IMR-90 (cell line): ENCODE data around the gene ADCY1. TPM values are rescaled to one million over a fixed set of nuclear protein-coding genes. Genes with fewer than 3 reads are reported as not detected.

ENCODE experiments used
- ATAC-seq: fragments of 200-7000 bp; cut with Tn5 transposase; 2 replicates; pipeline ENCODE4 v1.9.1; 2020; ENCODE audit warnings: low read depth, mild to moderate bottlenecking, moderate library complexity
- BruUV-seq: library from RNA; stranded (reverse); fragments of 400-500 nt; replicated peaks from 2 replicates; lab custom pipeline; 2021; lab: Mats Ljungman, UMichigan
- CTCF ChIA-PET: fragments of 300-600 bp; formaldehyde crosslinking; extraction: SDS; loops from one replicate; lab custom pipeline; 2021; ENCODE audit warnings: antibody characterized with exemption; lab: Yijun Ruan, JAX
- POLR2A ChIA-PET: fragments of 300-600 bp; sonication (Branson Sonifier 250); formaldehyde crosslinking; loops from one replicate; lab custom pipeline; 2022; ENCODE audit warnings: antibody characterized with exemption; ENCODE audit not compliant: unreplicated experiment; lab: Charles Lee
- DNase-seq: peaks from one replicate; pipeline ENCODE4 v3.0.0; 2013
- H2AFZ ChIP-seq: replicated peaks from 2 replicates; pipeline ENCODE3; 2013; ENCODE audit warnings: low read length, mild to moderate bottlenecking; ENCODE audit not compliant: poor library complexity
- H2AK5ac ChIP-seq: 2 replicates; pipeline ENCODE4 v1.6.1; 2013; ENCODE audit warnings: low read depth, low read length, inconsistent platforms
- H2AK9ac ChIP-seq: replicated peaks from 2 replicates; pipeline ENCODE3; 2013; ENCODE audit warnings: mild to moderate bottlenecking, low read depth, low read length, moderate library complexity; ENCODE audit not compliant: poor library complexity
- H2BK120ac ChIP-seq: 2 replicates; pipeline ENCODE4 v1.6.1; 2013; ENCODE audit warnings: low read depth, low read length, inconsistent platforms
- H2BK15ac ChIP-seq: 3 replicates; pipeline ENCODE4 v1.6.1; 2013; ENCODE audit warnings: low read depth, low read length, inconsistent platforms
- H2BK20ac ChIP-seq: 2 replicates; pipeline ENCODE4 v1.6.1; 2013; ENCODE audit warnings: low read depth, mild to moderate bottlenecking, inconsistent platforms, low read length, moderate library complexity
- H2BK5ac ChIP-seq: 2 replicates; pipeline ENCODE4 v1.6.1; 2013; ENCODE audit warnings: mild to moderate bottlenecking, low read depth, low read length, inconsistent platforms; ENCODE audit not compliant: poor library complexity, severe bottlenecking
- H3K14ac ChIP-seq: replicated peaks from 2 replicates; pipeline ENCODE4 v1.6.1; 2013; ENCODE audit warnings: low read depth, low read length, inconsistent platforms
- H3K18ac ChIP-seq: 2 replicates; pipeline ENCODE4 v1.6.1; 2013; ENCODE audit warnings: low read depth, low read length, control low read depth
- H3K23ac ChIP-seq: 2 replicates; pipeline ENCODE4 v1.6.1; 2013; ENCODE audit warnings: low read depth, low read length, inconsistent platforms
- H3K27ac ChIP-seq: 2 replicates; pipeline ENCODE4 v1.5.1; 2013; ENCODE audit warnings: mild to moderate bottlenecking, control low read depth, low read length; ENCODE audit not compliant: insufficient read depth
- H3K27me3 ChIP-seq: 2 replicates; pipeline ENCODE4 v1.6.1; 2013; ENCODE audit warnings: low read length; ENCODE audit not compliant: control insufficient read depth, insufficient read depth
- H3K36me3 ChIP-seq: 2 replicates; pipeline ENCODE4 v1.6.1; 2013; ENCODE audit warnings: low read length, mixed read lengths; ENCODE audit not compliant: control insufficient read depth, insufficient read depth
- H3K4ac ChIP-seq: 2 replicates; pipeline ENCODE4 v1.6.1; 2013; ENCODE audit warnings: low read depth, low read length, inconsistent platforms
- H3K4me1 ChIP-seq: 2 replicates; pipeline ENCODE4 v1.6.1; 2013; ENCODE audit warnings: low read length, mixed read lengths; ENCODE audit not compliant: control insufficient read depth, insufficient read depth
- H3K4me2 ChIP-seq: 2 replicates; pipeline ENCODE4 v1.6.1; 2013; ENCODE audit warnings: low read depth, mild to moderate bottlenecking, control low read depth, low read length, moderate library complexity
- H3K4me3 ChIP-seq: 2 replicates; pipeline ENCODE4 v1.5.1; 2013; ENCODE audit warnings: low read depth, mild to moderate bottlenecking, control low read depth, low read length, moderate library complexity; ENCODE audit not compliant: insufficient read depth
- H3K56ac ChIP-seq: 2 replicates; pipeline ENCODE4 v1.6.1; 2013; ENCODE audit warnings: low read length, inconsistent platforms; ENCODE audit not compliant: insufficient read depth; ENCODE audit errors: extremely low read depth
- H3K79me1 ChIP-seq, 2 experiments: 2 replicates each; pipeline ENCODE4 v1.6.1; 2013; ENCODE audit warnings: low read length in 2 of 2, inconsistent platforms in 1 of 2, low read depth in 1 of 2
- H3K9ac ChIP-seq: 2 replicates; pipeline ENCODE4 v1.6.1; 2013; ENCODE audit warnings: low read depth, low read length, control low read depth
- H3K9me1 ChIP-seq: 2 replicates; pipeline ENCODE4 v1.6.1; 2013; ENCODE audit warnings: low read length, inconsistent platforms; ENCODE audit not compliant: insufficient read depth
- H3K9me3 ChIP-seq: 2 replicates; pipeline ENCODE4 v1.6.1; 2013; ENCODE audit warnings: low read length; ENCODE audit not compliant: control insufficient read depth, insufficient read depth
- H4K20me1 ChIP-seq: 2 replicates; pipeline ENCODE4 v1.6.1; 2013; ENCODE audit warnings: low read length, inconsistent platforms; ENCODE audit not compliant: insufficient read depth
- H4K5ac ChIP-seq: 2 replicates; pipeline ENCODE4 v1.6.1; 2013; ENCODE audit warnings: mild to moderate bottlenecking, low read depth, low read length, control low read depth
- H4K8ac ChIP-seq, 2 experiments: 2 replicates each; pipeline ENCODE4 v1.6.1; 2013; ENCODE audit warnings: low read depth in 2 of 2, low read length in 2 of 2, control low read depth in 1 of 2, inconsistent platforms in 1 of 2
- H4K91ac ChIP-seq: 2 replicates; pipeline ENCODE4 v1.6.1; 2013; ENCODE audit warnings: low read depth, low read length, inconsistent platforms; ENCODE audit not compliant: insufficient read depth
- BHLHE40 ChIP-seq: fragments of 150-350 bp; IDR thresholded peaks from 2 replicates; pipeline ENCODE4 v1.6.1; 2016; ENCODE audit warnings: mild to moderate bottlenecking, low read depth, low read length
- CEBPB ChIP-seq: IDR thresholded peaks from 2 replicates; pipeline ENCODE4 v1.6.1; 2012; ENCODE audit warnings: low read depth, low read length, improper control_type of control experiment
- CHD1 ChIP-seq: IDR thresholded peaks from 2 replicates; pipeline ENCODE4 v1.6.1; 2012; ENCODE audit warnings: low read depth, low read length, improper control_type of control experiment
- FOS ChIP-seq: fragments of 150-350 bp; IDR thresholded peaks from 2 replicates; pipeline ENCODE4 v1.6.1; 2016; ENCODE audit warnings: low read depth, low read length
- MAFK ChIP-seq: IDR thresholded peaks from 2 replicates; pipeline ENCODE4 v1.6.1; 2012; ENCODE audit warnings: low read depth, low read length, improper control_type of control experiment
- MAZ ChIP-seq: IDR thresholded peaks from 2 replicates; pipeline ENCODE4 v1.6.1; 2012; ENCODE audit warnings: low read depth, mild to moderate bottlenecking, low read length, improper control_type of control experiment, moderate library complexity, borderline replicate concordance
- MXI1 ChIP-seq: IDR thresholded peaks from 2 replicates; pipeline ENCODE4 v1.6.1; 2012; ENCODE audit warnings: low read depth, mild to moderate bottlenecking, low read length, moderate library complexity, borderline replicate concordance
- NFE2L2 ChIP-seq: fragments of 150-350 bp; IDR thresholded peaks from 2 replicates; pipeline ENCODE4 v1.6.1; 2016; ENCODE audit warnings: low read depth, mild to moderate bottlenecking, low read length
- POLR2A ChIP-seq: IDR thresholded peaks from 2 replicates; pipeline ENCODE4 v1.6.1; 2012; ENCODE audit warnings: mild to moderate bottlenecking, low read depth, low read length
- RCOR1 ChIP-seq: IDR thresholded peaks from 2 replicates; pipeline ENCODE4 v1.6.1; 2012; ENCODE audit warnings: mild to moderate bottlenecking, low read length, improper control_type of control experiment; ENCODE audit not compliant: insufficient replicate concordance
- RFX5 ChIP-seq: IDR thresholded peaks from 2 replicates; pipeline ENCODE4 v1.8.0; 2012; ENCODE audit warnings: low read depth, mild to moderate bottlenecking, low read length, moderate library complexity
- SMC3 ChIP-seq: fragments of 150-350 bp; IDR thresholded peaks from 2 replicates; pipeline ENCODE4 v1.6.1; 2016; ENCODE audit warnings: low read depth, mild to moderate bottlenecking, antibody characterized with exemption, low read length, moderate library complexity
- WGBS, 2 experiments: methylation state at CpG; one replicate each; pipeline versions ENCODE4 v1.1.5 to v1.1.7; 2013; ENCODE audit warnings: missing lambda C conversion rate in 2 of 2; ENCODE audit not compliant: insufficient read length in 1 of 2; ENCODE audit errors: extremely low coverage in 2 of 2; 5-methylcytosine and 5-hydroxymethylcytosine counted together
- dilution Hi-C: fragments of 300-500 bp; cut with HindIII; formaldehyde crosslinking; loops from one replicate; pipeline ENCODE4 v1.14.3; 2018; ENCODE audit warnings: low sequenced_read_pairs; ENCODE audit not compliant: unreplicated experiment
- in situ Hi-C: fragments of 300-500 bp; cut with MboI; formaldehyde crosslinking; loops from 3 replicates; pipeline ENCODE4 v1.14.3; 2019; ENCODE audit warnings: low sequenced_read_pairs, inconsistent platforms, mixed read lengths
- intact Hi-C: fragments of 100-400 bp; cut with micrococcal nuclease; formaldehyde crosslinking; loops from 2 replicates; pipeline ENCODE4 v1.10.0; 2022
- polyA plus RNA-seq, 3 experiments: library from polyadenylated mRNA; depleted of rRNA; stranded (reverse); fragments of >200 nt; gene quantifications; 2 replicates each; pipeline ENCODE4 v1.2.3, GENCODE V29; 2012; ENCODE audit warnings: low replicate concordance in 1 of 3
- total RNA-seq: library from RNA; depleted of rRNA; stranded (reverse); fragments of >200 nt; gene quantifications from 2 replicates; pipeline ENCODE4 v1.2.3, GENCODE V29; 2012
- TF ChIP-seq, protein P1 (sequence below): fragments of 150-350 bp; IDR thresholded peaks from 2 replicates; pipeline ENCODE4 v1.6.1; 2017; ENCODE audit warnings: mild to moderate bottlenecking, antibody characterized with exemption, low read length, low read depth

ADCY1 gene
- total and polyA plus RNA-seq, 2 of the 4 experiments (the other 2 are of a cell fraction) = 0.18 to 0.24 TPM

DNA sequence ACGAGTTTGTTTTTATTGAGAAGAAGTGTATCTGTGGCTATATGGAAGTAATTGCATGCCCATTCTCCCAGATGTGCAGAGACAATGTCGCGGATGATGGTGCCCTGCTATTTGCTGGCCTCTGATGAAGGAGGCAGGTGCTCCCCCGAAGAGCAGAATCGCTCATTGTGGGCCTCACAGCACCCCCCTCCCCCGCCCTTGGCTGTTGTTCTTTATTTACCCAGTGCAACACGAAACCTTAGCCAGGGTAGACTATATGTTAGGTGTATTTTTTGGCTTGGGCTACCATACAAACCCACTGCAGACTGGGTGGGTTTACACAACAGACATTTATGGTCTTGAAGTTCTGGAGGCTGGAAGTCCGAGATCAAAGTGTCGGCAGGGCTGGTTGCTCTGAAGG, 3.4 kb upstream of the ADCY1 start:
- Histone ChIP-seq H2AFZ (no peak overlapping the region), H2AK5ac (no peak overlapping the region), H3K18ac (no peak overlapping the region), H3K4me2 (no peak overlapping the region), H3K27ac (no peak overlapping the region), H4K5ac (no peak overlapping the region), H2BK15ac (no peak overlapping the region), H3K56ac (no peak overlapping the region), H2AK9ac (no peak overlapping the region), H3K4ac (no peak overlapping the region), H3K9me1 (no peaks in the 10 kb centered on the region), H3K79me1 (no peaks in the 10 kb centered on the region), H3K4me3 (no peak overlapping the region), H2BK120ac (no peak overlapping the region), H3K9me3 (no peaks in the 10 kb centered on the region; the same call in 1 of the 2 replicates), H3K36me3 (no peaks in the 10 kb centered on the region), H3K14ac (no peak overlapping the region), H4K8ac (no peak overlapping the region), H2BK20ac (no peak overlapping the region), H4K91ac (no peak overlapping the region), H4K20me1 (no peaks in the 10 kb centered on the region), H3K23ac (no peak overlapping the region), H3K27me3 (peaks cover 43% of the 10 kb centered on the region), H3K9ac (no peak overlapping the region), H3K4me1 (peaks cover 2% of the 10 kb centered on the region; the same call in 1 of the 2 replicates), H2BK5ac (no peak overlapping the region)
- DNase-seq (no peak), ATAC-seq (no peak)
- dilution Hi-C loops = no loop called here
- in situ Hi-C loops = no loop called here
- no TSS peak for BruUV-seq
- intact Hi-C loops = no loop called here
- TF ChIP-seq POLR2A (no peak), RFX5 (no peak), MXI1 (no peak), FOS (no peak), CHD1 (no peak), CEBPB (no peak), NFE2L2 (no peak), MAFK (no peak), SMC3 (no peak), BHLHE40 (no peak), MAZ (no peak), RCOR1 (no peak)
- TF ChIP-seq, protein P1, sequence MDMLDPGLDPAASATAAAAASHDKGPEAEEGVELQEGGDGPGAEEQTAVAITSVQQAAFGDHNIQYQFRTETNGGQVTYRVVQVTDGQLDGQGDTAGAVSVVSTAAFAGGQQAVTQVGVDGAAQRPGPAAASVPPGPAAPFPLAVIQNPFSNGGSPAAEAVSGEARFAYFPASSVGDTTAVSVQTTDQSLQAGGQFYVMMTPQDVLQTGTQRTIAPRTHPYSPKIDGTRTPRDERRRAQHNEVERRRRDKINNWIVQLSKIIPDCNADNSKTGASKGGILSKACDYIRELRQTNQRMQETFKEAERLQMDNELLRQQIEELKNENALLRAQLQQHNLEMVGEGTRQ = no peak
- no CpG with 5 or more reads among the region's 9 CpGs for WGBS, 2 experiments
- POLR2A ChIA-PET = no interaction called here
- CTCF ChIA-PET = no interaction called here
